Fibroblast of pulmonary artery (primary cell): ENCODE data around the gene CHSY1.

Source experiments
- DNase-seq: peaks from one replicate; pipeline ENCODE4 v3.0.0-alpha.2; 2010; ENCODE audit warnings: low read depth
- H3K4me3 ChIP-seq: replicated peaks from 2 replicates; pipeline ENCODE4 v1.5.1; 2011; ENCODE audit warnings: low read depth, mild to moderate bottlenecking, control low read depth, low read length, moderate library complexity
- TF ChIP-seq, protein P1 (sequence below): IDR thresholded peaks from 2 replicates; pipeline ENCODE4 v1.5.1; 2011; ENCODE audit warnings: mild to moderate bottlenecking, control low read depth, low read length, inconsistent platforms; ENCODE audit errors: missing control alignments

The CHSY1 gene

DNA sequence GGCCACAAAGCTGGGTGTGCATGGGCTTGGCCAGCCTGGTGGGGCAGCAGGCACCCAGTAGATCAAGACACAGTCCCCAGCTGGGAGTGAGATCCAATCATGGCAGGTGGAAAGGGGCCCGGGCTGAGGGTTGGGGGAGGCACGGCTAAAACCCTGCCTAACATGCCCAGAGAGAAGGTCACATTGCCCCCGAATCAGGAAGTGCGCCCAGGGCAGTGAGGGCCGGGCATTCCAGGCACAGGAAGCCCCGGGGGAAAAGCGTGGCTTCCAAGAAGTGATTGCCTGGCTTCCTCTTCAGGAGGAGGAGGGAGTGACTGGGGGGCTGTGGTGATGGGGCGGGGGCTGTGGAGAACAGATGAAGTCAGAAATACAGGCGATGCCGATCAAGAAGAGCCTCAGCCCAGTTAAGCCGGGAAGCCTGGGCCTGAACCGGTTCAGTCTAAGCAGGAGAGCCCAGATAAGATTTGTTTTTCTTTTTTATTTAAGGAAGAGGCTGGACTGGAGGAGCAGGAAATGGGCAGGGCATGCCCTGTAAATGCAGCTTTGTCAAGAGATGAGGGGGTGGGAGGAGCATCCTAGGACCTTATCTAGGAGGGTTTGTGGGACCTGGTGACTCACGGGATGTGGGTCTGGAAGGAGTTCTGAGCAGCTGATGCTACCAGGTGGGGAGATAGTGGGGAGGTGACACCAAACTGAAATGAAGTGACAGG, 83.9 kb downstream of the CHSY1 start:
- no peak overlapping the region for H3K4me3 ChIP-seq
- DNase-seq, result peak; percentile 95
- TF ChIP-seq, protein P1, sequence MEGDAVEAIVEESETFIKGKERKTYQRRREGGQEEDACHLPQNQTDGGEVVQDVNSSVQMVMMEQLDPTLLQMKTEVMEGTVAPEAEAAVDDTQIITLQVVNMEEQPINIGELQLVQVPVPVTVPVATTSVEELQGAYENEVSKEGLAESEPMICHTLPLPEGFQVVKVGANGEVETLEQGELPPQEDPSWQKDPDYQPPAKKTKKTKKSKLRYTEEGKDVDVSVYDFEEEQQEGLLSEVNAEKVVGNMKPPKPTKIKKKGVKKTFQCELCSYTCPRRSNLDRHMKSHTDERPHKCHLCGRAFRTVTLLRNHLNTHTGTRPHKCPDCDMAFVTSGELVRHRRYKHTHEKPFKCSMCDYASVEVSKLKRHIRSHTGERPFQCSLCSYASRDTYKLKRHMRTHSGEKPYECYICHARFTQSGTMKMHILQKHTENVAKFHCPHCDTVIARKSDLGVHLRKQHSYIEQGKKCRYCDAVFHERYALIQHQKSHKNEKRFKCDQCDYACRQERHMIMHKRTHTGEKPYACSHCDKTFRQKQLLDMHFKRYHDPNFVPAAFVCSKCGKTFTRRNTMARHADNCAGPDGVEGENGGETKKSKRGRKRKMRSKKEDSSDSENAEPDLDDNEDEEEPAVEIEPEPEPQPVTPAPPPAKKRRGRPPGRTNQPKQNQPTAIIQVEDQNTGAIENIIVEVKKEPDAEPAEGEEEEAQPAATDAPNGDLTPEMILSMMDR, result no peak

DNA sequence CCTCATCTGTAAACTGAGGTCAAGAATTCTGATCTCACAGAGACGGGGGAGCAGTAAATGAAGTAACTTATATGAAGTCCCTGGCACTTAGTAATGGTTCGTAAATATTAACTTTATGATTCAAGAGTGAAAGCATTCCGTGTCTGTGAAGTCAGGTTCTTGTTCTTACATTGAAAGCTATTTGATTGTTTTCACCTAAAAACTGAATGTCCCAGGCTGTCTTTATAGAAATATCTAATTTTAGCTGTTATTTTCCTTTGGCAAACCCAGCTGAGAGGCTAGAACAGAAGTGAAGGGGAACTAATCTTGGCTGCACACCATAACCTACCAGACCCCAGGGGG, 84.5 kb downstream of the CHSY1 start:
- no peak overlapping the region for H3K4me3 ChIP-seq
- no peak for DNase-seq
- TF ChIP-seq, protein P1, result no peak

DNA sequence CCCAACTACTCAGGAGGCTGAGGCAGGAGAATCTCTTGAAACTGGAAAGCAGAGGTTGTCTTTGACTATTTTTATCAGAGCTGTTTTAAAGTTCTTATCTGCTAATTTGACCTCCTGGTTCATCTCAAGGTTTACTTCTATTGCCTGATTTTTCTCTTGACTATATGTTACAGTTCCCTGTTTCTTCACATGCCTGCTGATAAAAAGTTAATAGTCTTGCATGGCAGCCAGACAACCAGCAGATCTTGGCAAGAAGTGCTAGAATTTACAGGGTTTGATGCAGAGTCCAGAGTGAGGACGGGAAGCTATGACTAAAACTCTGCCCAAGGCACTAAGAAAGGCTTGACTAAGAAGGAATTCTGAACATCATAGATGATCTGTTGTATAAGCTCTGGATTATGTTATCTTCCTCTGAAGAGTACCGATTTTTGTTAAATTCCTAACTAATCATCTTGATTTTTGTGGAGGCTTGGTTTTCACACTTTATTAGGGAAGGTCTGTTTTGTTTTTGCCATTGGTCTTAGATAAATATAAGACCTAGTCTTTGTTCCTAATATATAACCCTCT, 85.9 kb downstream of the CHSY1 start:
- TF ChIP-seq, protein P1, result no peak
- H3K4me3 ChIP-seq, result no peak overlapping the region
- no peak for DNase-seq

DNA sequence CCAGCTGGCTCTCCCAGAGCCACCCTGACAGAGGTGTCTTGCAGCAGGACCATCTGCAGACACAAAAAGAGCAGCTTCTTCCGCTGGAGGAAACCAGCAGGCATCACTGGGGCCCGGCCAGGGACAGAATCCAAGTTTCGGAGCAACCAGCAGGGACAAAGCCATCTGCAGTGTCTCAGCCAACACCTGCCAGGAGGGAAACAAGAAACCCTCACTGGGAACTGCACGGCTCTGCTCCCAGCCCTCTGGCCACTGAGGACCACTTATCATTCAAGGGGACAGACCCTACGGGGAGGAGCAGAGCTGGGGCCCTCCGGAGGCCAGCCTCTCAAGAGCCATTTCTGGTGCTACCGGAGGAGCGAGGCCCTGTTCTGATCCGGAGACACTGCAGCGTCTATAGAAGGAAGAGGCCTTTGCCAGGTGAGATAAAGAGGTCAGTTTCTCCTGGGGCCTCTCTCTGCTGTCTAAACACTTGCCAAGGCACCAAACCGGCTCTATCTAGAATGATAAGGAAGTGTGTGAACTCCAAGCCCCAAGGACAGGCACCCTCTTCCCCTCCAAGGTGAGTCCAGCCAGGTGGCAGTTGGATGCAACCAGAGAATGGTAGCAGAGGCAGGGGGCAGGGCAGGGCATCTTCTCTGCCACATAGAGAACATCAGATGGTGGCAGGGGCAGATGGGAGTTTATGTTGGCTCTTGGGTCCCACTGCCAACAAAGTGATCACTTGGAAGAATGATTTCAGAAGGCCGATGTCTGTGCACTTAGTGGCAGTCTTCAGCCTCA, 89.0 kb downstream of the CHSY1 start:
- TF ChIP-seq, protein P1, result no peak
- H3K4me3 ChIP-seq, result no peak overlapping the region
- peak; percentile 34 for DNase-seq

DNA sequence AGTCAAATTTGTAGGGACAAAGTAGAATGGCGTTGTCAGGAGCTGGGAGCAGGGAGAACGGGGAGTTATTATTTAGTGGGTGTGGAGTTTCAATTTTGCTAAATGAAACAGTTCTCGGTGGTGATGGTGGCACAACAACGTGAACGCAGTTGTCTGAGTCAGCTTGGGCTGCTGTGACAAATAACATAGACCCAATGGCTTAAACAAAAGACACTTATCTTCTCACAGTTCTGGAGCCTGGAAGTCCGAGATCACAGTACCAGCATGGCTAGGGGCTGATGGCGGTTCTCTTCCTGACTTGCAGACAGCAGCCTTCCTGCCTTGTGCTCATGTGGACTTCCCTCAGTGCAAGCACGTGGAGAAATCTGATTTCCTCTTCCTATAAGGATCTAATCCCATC, 90.2 kb downstream of the CHSY1 start:
- DNase-seq, result no peak
- TF ChIP-seq, protein P1, result no peak

DNA sequence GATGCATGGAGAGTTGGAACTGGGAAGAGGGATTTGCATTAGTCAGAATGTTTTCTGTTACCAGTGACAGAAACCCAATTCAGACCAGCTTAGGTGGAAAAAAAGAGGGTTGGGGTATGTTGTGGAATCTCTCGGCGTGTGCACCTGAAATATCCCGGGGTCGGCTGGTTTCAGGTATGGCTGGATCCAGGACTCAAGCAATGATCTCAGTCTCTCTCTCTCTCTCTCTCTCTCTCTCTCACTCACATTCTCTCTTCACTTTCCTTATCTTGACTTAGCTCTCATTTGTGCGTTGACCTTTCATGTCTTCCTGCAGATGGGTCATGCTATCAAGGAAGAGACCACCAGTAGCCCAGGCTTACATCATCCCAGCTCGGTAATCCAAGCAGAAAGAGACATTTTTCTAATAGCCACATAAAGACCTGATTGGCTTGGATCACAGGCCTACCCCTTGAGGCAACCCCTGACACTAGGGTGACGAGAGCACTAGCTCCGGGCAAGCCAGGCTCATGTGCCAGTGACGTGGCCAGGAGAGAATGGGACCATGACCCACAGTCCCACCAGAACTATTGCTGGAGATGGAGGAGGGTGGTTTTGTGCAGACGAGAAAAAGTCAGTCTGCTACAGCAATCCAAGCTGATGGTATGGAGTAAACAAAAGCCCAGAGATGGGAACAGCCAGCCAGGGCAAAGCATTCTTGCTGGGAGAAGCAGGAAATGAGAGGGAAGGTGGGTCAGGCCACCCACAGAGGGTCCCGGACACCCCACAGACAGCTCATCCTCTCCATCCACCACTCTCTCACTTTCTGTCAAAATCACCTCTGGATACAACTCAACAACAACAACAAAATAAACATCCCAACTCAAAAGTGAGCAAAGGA, 91.7 kb downstream of the CHSY1 start:
- no peak overlapping the region for H3K4me3 ChIP-seq
- no peak for DNase-seq
- TF ChIP-seq, protein P1, result no peak

More for the DNA sequence above, 90.2 kb downstream of the CHSY1 start:
- H3K4me3 ChIP-seq, result no peak overlapping the region
